Esophagus squamous epithelium (tissue), 4 donors: Measurements from ENCODE around the gene CXCL8.

Experiments used
- CTCF ChIP-seq, 6 experiments: fragments of 450-650 bp in 4 of 6; fragments of 200-600 bp in 2 of 6; sonication (generic) in 2 of 6; IDR thresholded peaks; one replicate each; pipeline ENCODE4 v1.5.1; 2016 to 2019; ENCODE audit warnings: antibody characterized with exemption in 6 of 6, mild to moderate bottlenecking in 4 of 6, moderate library complexity in 4 of 6
- POLR2A ChIP-seq, 4 donors: fragments of 450-650 bp; IDR thresholded peaks; one replicate each; pipeline ENCODE4 v1.6.1; 2017; ENCODE audit warnings: antibody characterized with exemption in 4 of 4, mild to moderate bottlenecking in 4 of 4, moderate library complexity in 3 of 4

- TF ChIP-seq CTCF (IDR thresholded peaks at IDR 0.05) (no peak), POLR2A (IDR thresholded peaks at IDR 0.05) (no peak)
These were observed 10.8 kb downstream of the CXCL8 start for GRCh38 chr4:73751166-73751565.
